NB4 (cell line): Measurements from ENCODE around the gene A2ML1.

Experiments
- CTCF ChIP-seq: IDR thresholded peaks from one replicate; pipeline ENCODE4 v1.5.1; 2012; ENCODE audit warnings: low read depth, low read length
- MAX ChIP-seq: IDR thresholded peaks from 2 replicates; pipeline ENCODE4 v1.6.1; 2011; ENCODE audit warnings: low read depth, low read length
- POLR2A ChIP-seq: IDR thresholded peaks from 2 replicates; pipeline ENCODE4 v1.6.1; 2011; ENCODE audit warnings: mild to moderate bottlenecking; ENCODE audit not compliant: insufficient read length; ENCODE audit errors: extremely low read depth

GRCh38 chr12:8796831-8797626 is 25.4 kb upstream of the A2ML1 start:
- no peak for TF ChIP-seq CTCF
- TF ChIP-seq MAX: no peak
- no peak for TF ChIP-seq POLR2A
